NCI-H526 treated with DMSO at 0.1 percent for 48 hours (cell line): Measurements from ENCODE around the gene TMEM100.

Experiments
- DNase-seq: peaks from one replicate; lab custom pipeline; 2025; lab: John Stamatoyannopoulos, UW

TMEM100 gene

GRCh38 chr17:55722742-55723487 is at the start of gene TMEM100:
TSS of gene TMEM100 (minus strand) at chr17:55722864. CDS start at chr17:55721070, 1,794 bp downstream.
- DNase-seq: no peak

GRCh38 chr17:55772086-55772485 is 49.4 kb upstream of the TMEM100 start:
- no peak for DNase-seq

GRCh38 chr17:55770196-55770870 is 47.7 kb upstream of the TMEM100 start:
- DNase-seq: peak; percentile 37

- no peak for DNase-seq
Observed at GRCh38 chr17:55769625-55770000, 46.9 kb upstream of the TMEM100 start.

GRCh38 chr17:55768936-55769624 is 46.4 kb upstream of the TMEM100 start:
- no peak for DNase-seq

GRCh38 chr17:55765472-55765871 is 42.8 kb upstream of the TMEM100 start:
- no peak for DNase-seq

- no peak for DNase-seq
Observed at GRCh38 chr17:55764610-55765009, 41.9 kb upstream of the TMEM100 start.

- DNase-seq: no peak
Observed at GRCh38 chr17:55763856-55764255, 41.2 kb upstream of the TMEM100 start.

GRCh38 chr17:55762086-55762858 is 39.6 kb upstream of the TMEM100 start:
- no peak for DNase-seq

GRCh38 chr17:55760643-55761355 is 38.1 kb upstream of the TMEM100 start:
- no peak for DNase-seq

GRCh38 chr17:55758171-55758570 is 35.5 kb upstream of the TMEM100 start:
- DNase-seq: no peak

- no peak for DNase-seq
Observed at GRCh38 chr17:55757659-55758058, 35.0 kb upstream of the TMEM100 start.

- DNase-seq: no peak
Observed at GRCh38 chr17:55756689-55757088, 34.0 kb upstream of the TMEM100 start.

- DNase-seq: no peak
Observed at GRCh38 chr17:55751720-55752250, 29.1 kb upstream of the TMEM100 start.

- peak; percentile 58 for DNase-seq
Observed at GRCh38 chr17:55750750-55751657, 28.3 kb upstream of the TMEM100 start, which contains the start of gene PCTP. TSS of gene PCTP (plus strand) at chr17:55751051. CDS start at chr17:55751104, 53 bp downstream.

GRCh38 chr17:55749985-55750384 is 27.3 kb upstream of the TMEM100 start:
- DNase-seq: no peak

GRCh38 chr17:55748841-55749240 is 26.2 kb upstream of the TMEM100 start:
- no peak for DNase-seq

GRCh38 chr17:55747209-55747608 is 24.5 kb upstream of the TMEM100 start:
- DNase-seq: no peak

GRCh38 chr17:55746466-55746865 is 23.8 kb upstream of the TMEM100 start:
- no peak for DNase-seq

- no peak for DNase-seq
Observed at GRCh38 chr17:55745258-55745657, 22.6 kb upstream of the TMEM100 start.
